ENCODE data around the gene PRKAA2.

GRCh38 chr1:56644064-56644918, 823 bp upstream of the PRKAA2 start:
- TF ChIP-seq, protein P1, sequence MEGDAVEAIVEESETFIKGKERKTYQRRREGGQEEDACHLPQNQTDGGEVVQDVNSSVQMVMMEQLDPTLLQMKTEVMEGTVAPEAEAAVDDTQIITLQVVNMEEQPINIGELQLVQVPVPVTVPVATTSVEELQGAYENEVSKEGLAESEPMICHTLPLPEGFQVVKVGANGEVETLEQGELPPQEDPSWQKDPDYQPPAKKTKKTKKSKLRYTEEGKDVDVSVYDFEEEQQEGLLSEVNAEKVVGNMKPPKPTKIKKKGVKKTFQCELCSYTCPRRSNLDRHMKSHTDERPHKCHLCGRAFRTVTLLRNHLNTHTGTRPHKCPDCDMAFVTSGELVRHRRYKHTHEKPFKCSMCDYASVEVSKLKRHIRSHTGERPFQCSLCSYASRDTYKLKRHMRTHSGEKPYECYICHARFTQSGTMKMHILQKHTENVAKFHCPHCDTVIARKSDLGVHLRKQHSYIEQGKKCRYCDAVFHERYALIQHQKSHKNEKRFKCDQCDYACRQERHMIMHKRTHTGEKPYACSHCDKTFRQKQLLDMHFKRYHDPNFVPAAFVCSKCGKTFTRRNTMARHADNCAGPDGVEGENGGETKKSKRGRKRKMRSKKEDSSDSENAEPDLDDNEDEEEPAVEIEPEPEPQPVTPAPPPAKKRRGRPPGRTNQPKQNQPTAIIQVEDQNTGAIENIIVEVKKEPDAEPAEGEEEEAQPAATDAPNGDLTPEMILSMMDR (IDR thresholded peaks at IDR 0.05; ENCODE audit: insufficient read depth, low read length, poor library complexity, severe bottlenecking): no peak
- TF ChIP-seq EZH2phosphoT487 (conservative IDR thresholded peaks at IDR 0.05; ENCODE audit: low read length): no peak

Data from SU-DHL-6 (cell line).